ENCODE results near the gene GPS2. TPM values are rescaled to one million over a fixed set of nuclear protein-coding genes. Genes with fewer than 3 reads are reported as not detected.
A peak's percentile ranks its signal among the peaks of the same experiment; 100 is the strongest.

Gene GPS2
- total RNA-seq, 1 experiment from 2014 or later, result 39.7 TPM

- DNase-seq, result no peak
- H3K27ac ChIP-seq, result peak overlapping the region; percentile 66
- peak overlapping the region; percentile 71 for H3K4me3 ChIP-seq
- H3K4me1 ChIP-seq, result peaks cover 4% of the 10 kb centered on the region; the same call in 1 of the 2 replicates
- H3K9me3 ChIP-seq (replicated peaks), result no peaks in the 10 kb centered on the region
- peaks cover 28% of the 10 kb centered on the region for H3K36me3 ChIP-seq
- no peaks in the 10 kb centered on the region for H3K27me3 ChIP-seq
Observed at GRCh38 chr17:7315570-7316235, 543 bp upstream of the GPS2 start.

- H3K36me3 ChIP-seq, result peaks cover 44% of the 10 kb centered on the region
Observed at GRCh38 chr17:7313890-7314718, 1.1 kb downstream of the GPS2 start.

GRCh38 chr17:7313088-7313889, 1.9 kb downstream of the GPS2 start:
- no peak for DNase-seq
- no peaks in the 10 kb centered on the region for H3K27me3 ChIP-seq
- H3K36me3 ChIP-seq, result peaks cover 46% of the 10 kb centered on the region
- H3K4me3 ChIP-seq, result no peak overlapping the region
- H3K4me1 ChIP-seq, result peaks cover 4% of the 10 kb centered on the region; the same call in 1 of the 2 replicates
- no peaks in the 10 kb centered on the region for H3K9me3 ChIP-seq (replicated peaks)
- H3K27ac ChIP-seq, result no peak overlapping the region

More at GRCh38 chr17:7313890-7314718, 1.1 kb downstream of the GPS2 start:
- Histone ChIP-seq H3K4me1 (peaks cover 4% of the 10 kb centered on the region; the same call in 1 of the 2 replicates), H3K4me3 (peak overlapping the region; percentile 71), H3K9me3 (replicated peaks) (no peaks in the 10 kb centered on the region), H3K27ac (no peak overlapping the region; the same call in 1 of the 2 replicates), H3K27me3 (no peaks in the 10 kb centered on the region)
- DNase-seq, result no peak

- DNase-seq, result no peak
- peaks cover 4% of the 10 kb centered on the region; the same call in 1 of the 2 replicates for H3K4me1 ChIP-seq
- no peaks in the 10 kb centered on the region for H3K9me3 ChIP-seq (replicated peaks)
- no peaks in the 10 kb centered on the region for H3K27me3 ChIP-seq
- no peak overlapping the region for H3K27ac ChIP-seq
- no peak overlapping the region for H3K4me3 ChIP-seq
- H3K36me3 ChIP-seq, result peaks cover 46% of the 10 kb centered on the region
Observed at GRCh38 chr17:7312432-7313087, 2.6 kb downstream of the GPS2 start.

GRCh38 chr17:7311110-7311705, 4.0 kb downstream of the GPS2 start:
- H3K4me1 ChIP-seq, result peaks cover 4% of the 10 kb centered on the region; the same call in 1 of the 2 replicates
- H3K4me3 ChIP-seq, result no peak overlapping the region
- peaks cover 46% of the 10 kb centered on the region for H3K36me3 ChIP-seq
- no peak for DNase-seq
- no peak overlapping the region for H3K27ac ChIP-seq
- H3K27me3 ChIP-seq, result no peaks in the 10 kb centered on the region
- H3K9me3 ChIP-seq (replicated peaks), result no peaks in the 10 kb centered on the region

- no peak for DNase-seq
- H3K27ac ChIP-seq, result no peak overlapping the region
- peaks cover 4% of the 10 kb centered on the region; the same call in 1 of the 2 replicates for H3K4me1 ChIP-seq
- no peaks in the 10 kb centered on the region for H3K27me3 ChIP-seq
- peaks cover 46% of the 10 kb centered on the region for H3K36me3 ChIP-seq
- H3K9me3 ChIP-seq (replicated peaks), result no peaks in the 10 kb centered on the region
- no peak overlapping the region; the same call in 1 of the 2 replicates for H3K4me3 ChIP-seq
Observed at GRCh38 chr17:7309628-7310027, 5.5 kb downstream of the GPS2 start.

GRCh38 chr17:7308625-7309433, 6.3 kb downstream of the GPS2 start:
- peak overlapping the region; percentile 86 for H3K4me3 ChIP-seq
- no peaks in the 10 kb centered on the region for H3K9me3 ChIP-seq (replicated peaks)
- peak overlapping the region; percentile 75 for H3K27ac ChIP-seq
- DNase-seq, result peak; percentile 69 to 78
- H3K27me3 ChIP-seq, result no peaks in the 10 kb centered on the region
- peaks cover 45% of the 10 kb centered on the region for H3K36me3 ChIP-seq
- peaks cover under 1% of the 10 kb centered on the region; the same call in 1 of the 2 replicates for H3K4me1 ChIP-seq

- Histone ChIP-seq H3K4me3 (peak overlapping the region; percentile 86), H3K27ac (peak overlapping the region; percentile 75), H3K4me1 (no peaks in the 10 kb centered on the region), H3K27me3 (no peaks in the 10 kb centered on the region), H3K9me3 (replicated peaks) (no peaks in the 10 kb centered on the region), H3K36me3 (peaks cover 36% of the 10 kb centered on the region)
- DNase-seq, result no peak
Observed at GRCh38 chr17:7307686-7308624, 7.2 kb downstream of the GPS2 start.

- no peaks in the 10 kb centered on the region for H3K9me3 ChIP-seq (replicated peaks)
Observed at GRCh38 chr17:7306911-7307685, 8.1 kb downstream of the GPS2 start, which contains the start of gene EIF5A. EIF5A (plus strand) TSS chr17:7307628; CDS start chr17:7309636, 2,008 bp downstream.

GRCh38 chr17:7304179-7304578, 11.0 kb downstream of the GPS2 start:
- H3K4me3 ChIP-seq, result no peak overlapping the region
- no peaks in the 10 kb centered on the region for H3K4me1 ChIP-seq
- DNase-seq, result no peak
- H3K27ac ChIP-seq, result no peak overlapping the region
- peaks cover 2% of the 10 kb centered on the region for H3K36me3 ChIP-seq
- no peaks in the 10 kb centered on the region for H3K27me3 ChIP-seq
- H3K9me3 ChIP-seq (replicated peaks), result no peaks in the 10 kb centered on the region

More at GRCh38 chr17:7306911-7307685, 8.1 kb downstream of the GPS2 start, which contains the start of gene EIF5A:
- peak; percentile 99 for DNase-seq
- H3K27me3 ChIP-seq, result no peaks in the 10 kb centered on the region
- H3K36me3 ChIP-seq, result peaks cover 28% of the 10 kb centered on the region
- peak within 1 kb of the TSS; percentile 75 for H3K27ac ChIP-seq
- H3K4me3 ChIP-seq, result peak within 1 kb of the TSS; percentile 86
- H3K4me1 ChIP-seq, result no peaks in the 10 kb centered on the region

- no peaks in the 10 kb centered on the region for H3K27me3 ChIP-seq
- H3K27ac ChIP-seq, result no peak overlapping the region
- DNase-seq, result peak; percentile 72 to 80
- H3K36me3 ChIP-seq, result no peaks in the 10 kb centered on the region
- H3K9me3 ChIP-seq (replicated peaks), result no peaks in the 10 kb centered on the region
- no peak overlapping the region for H3K4me3 ChIP-seq
- H3K4me1 ChIP-seq, result no peaks in the 10 kb centered on the region
Observed at GRCh38 chr17:7296189-7296861, 18.8 kb downstream of the GPS2 start.
